Mucosa of stomach (tissue), 1 donor: ENCODE measurements around the gene POLQ.
"Not testable (repeated sequence)": the region's sequence is repeated elsewhere in the genome, so short reads cannot be mapped to it uniquely, and the experiment has no call there.

Experiments used
- H3K27me3 ChIP-seq: one replicate; pipeline ENCODE4 v1.7.0; 2013; ENCODE audit warnings: mild to moderate bottlenecking, low read length; ENCODE audit not compliant: control insufficient read depth, insufficient read depth
- H3K36me3 ChIP-seq: one replicate; pipeline ENCODE4 v1.7.0; 2013; ENCODE audit warnings: low read length; ENCODE audit not compliant: control insufficient read depth, insufficient read depth
- H3K4me1 ChIP-seq: one replicate; pipeline ENCODE4 v1.7.0; 2013; ENCODE audit warnings: mild to moderate bottlenecking, low read length; ENCODE audit not compliant: control insufficient read depth, insufficient read depth
- H3K4me3 ChIP-seq: one replicate; pipeline ENCODE4 v1.7.0; 2013; ENCODE audit warnings: low read length
- H3K9ac ChIP-seq: one replicate; pipeline ENCODE4 v1.7.0; 2013; ENCODE audit warnings: mild to moderate bottlenecking, low read length, moderate library complexity
- H3K9me3 ChIP-seq: one replicate; pipeline ENCODE4 v1.7.0; 2013; ENCODE audit warnings: mild to moderate bottlenecking, low read length, moderate library complexity; ENCODE audit not compliant: control insufficient read depth
- donor health status: Pancreatic carcinoma.

Gene POLQ

GRCh38 chr3:121398051-121398450 is 147.7 kb downstream of the POLQ start:
- not testable (repeated sequence) for H3K27me3 ChIP-seq, H3K4me1 ChIP-seq, H3K36me3 ChIP-seq, H3K9ac ChIP-seq, H3K4me3 ChIP-seq, H3K9me3 ChIP-seq

DNA sequence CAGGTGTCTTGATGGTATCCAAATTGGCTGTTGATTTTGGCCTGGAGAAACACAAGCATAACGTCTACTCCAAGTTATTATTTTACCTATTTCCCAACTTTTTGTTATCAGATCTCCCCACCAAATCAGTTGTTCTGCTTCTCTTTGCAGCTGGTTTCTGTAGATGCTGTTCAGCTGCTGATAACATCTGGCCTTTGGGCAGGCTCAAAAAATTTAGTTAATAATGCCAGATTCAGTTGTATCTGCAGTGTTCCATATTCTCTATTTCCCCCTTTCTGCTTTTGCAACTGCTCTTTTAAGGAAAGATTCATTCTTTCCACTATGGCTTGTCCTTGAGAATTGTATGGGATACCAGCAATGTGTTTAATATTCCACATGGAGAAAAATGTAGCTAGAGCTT is 149.8 kb downstream of the POLQ start:
- not testable (repeated sequence) for H3K4me1 ChIP-seq, H3K4me3 ChIP-seq, H3K9me3 ChIP-seq, H3K9ac ChIP-seq, H3K27me3 ChIP-seq, H3K36me3 ChIP-seq

GRCh38 chr3:121388308-121388707 is 157.5 kb downstream of the POLQ start:
- not testable (repeated sequence) for H3K36me3 ChIP-seq, H3K27me3 ChIP-seq, H3K9me3 ChIP-seq, H3K4me3 ChIP-seq, H3K4me1 ChIP-seq, H3K9ac ChIP-seq
